Mesodermal cell (in vitro differentiated cells): Measurements from ENCODE around the gene FOXN4.

Experiments used
- H3K27ac ChIP-seq: 2 replicates; pipeline ENCODE4 v1.7.0; 2013; ENCODE audit warnings: mild to moderate bottlenecking, low read depth, low read length, moderate library complexity; ENCODE audit not compliant: severe bottlenecking
- H3K36me3 ChIP-seq: 2 replicates; pipeline ENCODE4 v1.7.1; 2013; ENCODE audit warnings: mild to moderate bottlenecking, low read length, moderate library complexity; ENCODE audit not compliant: control insufficient read depth, insufficient read depth
- H3K4me1 ChIP-seq: one replicate; pipeline ENCODE4 v1.7.1; 2013; ENCODE audit warnings: mild to moderate bottlenecking, low read length; ENCODE audit not compliant: insufficient read depth, control insufficient read depth, poor library complexity, severe bottlenecking
- H3K4me3 ChIP-seq: 2 replicates; pipeline ENCODE4 v1.7.0; 2013; ENCODE audit warnings: low read length, control low read depth, mild to moderate bottlenecking; ENCODE audit not compliant: insufficient read depth, poor library complexity, severe bottlenecking; ENCODE audit errors: extremely low read depth
- H3K9me3 ChIP-seq: 2 replicates; pipeline ENCODE4 v1.7.1; 2013; ENCODE audit warnings: mild to moderate bottlenecking, low read length, moderate library complexity; ENCODE audit not compliant: control insufficient read depth
- WGBS, 2 experiments: methylation state at CpG; one replicate each; pipeline ENCODE4 v1.1.5; 2013; ENCODE audit warnings: missing lambda C conversion rate in 2 of 2; ENCODE audit not compliant: insufficient coverage in 2 of 2; 5-methylcytosine and 5-hydroxymethylcytosine counted together

The FOXN4 gene

GRCh38 chr12:109269428-109269827 is 39.7 kb downstream of the FOXN4 start:
- Histone ChIP-seq H3K4me3 (no peak overlapping the region), H3K27ac (no peak overlapping the region), H3K9me3 (no peaks in the 10 kb centered on the region), H3K36me3 (no peaks in the 10 kb centered on the region), H3K4me1 (no peaks in the 10 kb centered on the region)
- 92 to 100% methylated on average over 1 to 3 of the region's 3 CpGs for WGBS, 2 experiments

DNA sequence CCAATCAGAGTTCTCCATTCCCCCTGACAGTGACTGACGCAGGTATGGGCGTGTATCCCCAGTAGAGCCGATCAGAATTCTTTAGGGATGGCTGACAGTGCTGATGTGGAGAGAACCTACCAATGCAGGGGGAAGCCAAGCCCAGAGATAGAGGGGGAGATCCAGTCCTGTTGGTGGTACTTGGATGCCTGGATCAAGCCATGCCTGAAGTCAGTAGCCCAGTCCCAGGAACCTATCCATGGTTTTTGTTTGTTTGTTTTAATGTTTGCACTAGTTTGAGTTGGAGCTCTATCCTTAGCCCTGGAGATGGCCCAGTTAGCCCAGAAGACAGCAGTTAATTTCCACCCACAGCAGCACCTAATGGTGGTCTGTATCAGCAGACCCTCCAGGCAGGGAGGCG is 40.2 kb downstream of the FOXN4 start:
- 85 to 91% methylated on average over 4 of the region's 4 CpGs for WGBS, 2 experiments
- H3K4me3 ChIP-seq: no peak overlapping the region
- no peaks in the 10 kb centered on the region for H3K9me3 ChIP-seq
- no peak overlapping the region for H3K27ac ChIP-seq
- no peaks in the 10 kb centered on the region for H3K4me1 ChIP-seq
- no peaks in the 10 kb centered on the region for H3K36me3 ChIP-seq

GRCh38 chr12:109267361-109267760 is 41.7 kb downstream of the FOXN4 start:
- H3K36me3 ChIP-seq: no peaks in the 10 kb centered on the region
- WGBS, 2 experiments: 85 to 90% methylated on average over 10 to 12 of the region's 14 CpGs
- H3K27ac ChIP-seq: no peak overlapping the region
- H3K4me1 ChIP-seq: no peaks in the 10 kb centered on the region
- H3K9me3 ChIP-seq: no peaks in the 10 kb centered on the region
- no peak overlapping the region for H3K4me3 ChIP-seq

GRCh38 chr12:109266106-109266879 is 42.8 kb downstream of the FOXN4 start:
- no peak overlapping the region for H3K27ac ChIP-seq
- no peaks in the 10 kb centered on the region for H3K4me1 ChIP-seq
- H3K36me3 ChIP-seq: no peaks in the 10 kb centered on the region
- WGBS, 2 experiments: 82 to 86% methylated on average over 11 to 13 of the region's 16 CpGs
- no peaks in the 10 kb centered on the region for H3K9me3 ChIP-seq
- H3K4me3 ChIP-seq: no peak overlapping the region

DNA sequence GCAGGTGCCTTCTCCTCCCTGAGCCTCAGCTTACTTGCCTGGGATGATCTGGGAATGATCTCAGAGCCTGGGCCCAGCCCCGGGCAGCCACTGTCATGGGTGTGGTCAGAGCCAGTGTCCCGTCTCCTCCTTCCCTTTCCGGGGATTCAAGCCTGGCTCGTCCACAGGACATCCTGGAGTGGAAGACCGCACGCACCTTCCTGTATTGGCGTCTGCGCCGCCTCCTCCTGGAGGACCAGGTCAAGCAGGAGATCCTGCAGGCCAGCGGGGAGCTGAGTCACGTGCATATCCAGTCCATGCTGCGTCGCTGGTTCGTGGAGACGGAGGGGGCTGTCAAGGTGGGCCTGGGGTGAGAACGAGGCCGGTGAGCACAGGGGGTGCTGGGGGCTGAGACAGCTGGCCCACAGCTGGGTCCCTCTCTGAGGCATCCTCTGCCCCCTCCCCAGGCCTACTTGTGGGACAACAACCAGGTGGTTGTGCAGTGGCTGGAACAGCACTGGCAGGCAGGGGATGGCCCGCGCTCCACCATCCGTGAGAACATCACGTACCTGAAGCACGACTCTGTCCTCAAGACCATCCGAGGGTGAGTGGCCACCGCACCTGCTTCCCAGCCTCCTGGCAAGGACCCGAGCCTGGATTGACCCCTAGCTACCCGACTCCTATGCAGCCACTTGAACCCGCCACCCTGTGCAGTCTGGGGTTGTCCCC is 44.0 kb downstream of the FOXN4 start:
- WGBS, 2 experiments: 92 to 94% methylated on average over 23 to 27 of the region's 27 CpGs
- Histone ChIP-seq H3K9me3 (no peaks in the 10 kb centered on the region), H3K27ac (no peak overlapping the region), H3K36me3 (no peaks in the 10 kb centered on the region), H3K4me1 (no peaks in the 10 kb centered on the region), H3K4me3 (no peak overlapping the region)

DNA sequence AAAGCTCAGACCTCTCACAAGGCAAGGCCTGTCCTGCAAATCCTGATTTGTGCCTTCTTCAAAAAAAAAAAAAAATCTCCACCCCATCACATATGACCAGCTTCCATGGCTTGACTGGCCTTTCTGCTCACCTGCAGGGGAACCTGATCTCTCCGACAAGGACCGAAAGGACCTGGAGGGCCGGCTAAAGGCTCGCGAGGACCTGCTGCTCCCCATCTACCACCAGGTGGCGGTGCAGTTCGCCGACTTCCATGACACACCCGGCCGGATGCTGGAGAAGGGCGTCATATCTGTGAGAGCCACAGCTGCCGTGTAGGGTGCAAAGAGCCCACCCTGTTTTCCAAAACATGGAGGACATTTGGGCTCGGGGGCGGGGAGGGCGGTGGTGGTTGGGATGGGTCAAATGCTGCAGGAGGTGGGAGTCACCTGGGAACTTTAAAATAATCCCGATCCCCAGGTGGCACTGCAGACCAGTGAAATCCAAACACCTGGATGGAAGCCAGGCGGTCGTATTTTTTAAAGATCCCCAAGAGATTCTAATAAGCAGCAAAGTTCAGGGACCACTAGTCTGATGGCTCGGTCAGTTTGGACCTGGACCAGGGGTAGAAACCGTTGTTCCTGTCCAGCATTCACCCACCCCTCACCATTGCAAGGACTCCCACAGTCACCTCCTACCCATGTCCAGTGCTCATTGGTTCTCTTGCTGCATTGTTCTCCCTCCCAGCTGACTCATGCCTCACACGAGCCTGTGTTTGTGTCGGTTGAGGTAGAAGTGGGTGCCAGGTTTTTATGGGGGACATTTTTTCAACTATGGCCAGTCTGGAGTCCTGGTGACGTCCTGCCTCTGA is 44.8 kb downstream of the FOXN4 start:
- WGBS, 2 experiments: 51 to 54% methylated on average over 8 to 11 of the region's 23 CpGs
- H3K4me3 ChIP-seq: no peak overlapping the region
- H3K36me3 ChIP-seq: no peaks in the 10 kb centered on the region
- H3K27ac ChIP-seq: no peak overlapping the region
- no peaks in the 10 kb centered on the region for H3K4me1 ChIP-seq
- no peaks in the 10 kb centered on the region for H3K9me3 ChIP-seq

- no peaks in the 10 kb centered on the region for H3K9me3 ChIP-seq
- no peaks in the 10 kb centered on the region for H3K36me3 ChIP-seq
- WGBS, 2 experiments: 80 to 90% methylated on average over 1 to 2 of the region's 3 CpGs
- H3K27ac ChIP-seq: no peak overlapping the region
- no peaks in the 10 kb centered on the region for H3K4me1 ChIP-seq
- no peak overlapping the region for H3K4me3 ChIP-seq
Observed at GRCh38 chr12:109263439-109263838, 45.6 kb downstream of the FOXN4 start.

- H3K36me3 ChIP-seq: no peaks in the 10 kb centered on the region
- no peak overlapping the region for H3K4me3 ChIP-seq
- H3K27ac ChIP-seq: no peak overlapping the region
- WGBS, 2 experiments: 75 to 81% methylated on average over 2 of the region's 2 CpGs
- no peaks in the 10 kb centered on the region for H3K9me3 ChIP-seq
- no peaks in the 10 kb centered on the region for H3K4me1 ChIP-seq
Observed at GRCh38 chr12:109261939-109262338, 47.1 kb downstream of the FOXN4 start.

DNA sequence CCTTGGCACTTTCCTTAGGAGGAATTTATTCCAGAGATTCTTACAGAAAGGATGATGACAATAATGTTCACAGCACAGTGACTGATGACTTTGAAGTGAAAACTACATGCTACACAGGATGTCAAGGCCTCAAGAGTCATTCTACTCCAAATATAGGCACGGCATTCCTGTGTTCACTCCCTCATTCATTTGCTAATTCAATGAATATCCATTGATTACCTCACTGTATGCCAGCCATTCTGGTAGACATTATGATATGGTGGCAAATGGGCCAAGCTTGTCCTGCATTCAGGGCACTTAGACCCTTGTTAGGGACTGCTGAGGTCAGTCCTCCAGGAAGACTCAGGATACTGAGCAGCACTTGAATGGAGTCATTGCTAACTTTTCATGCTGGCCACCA is 48.0 kb downstream of the FOXN4 start:
- H3K27ac ChIP-seq: no peak overlapping the region
- no peak overlapping the region for H3K4me3 ChIP-seq
- H3K36me3 ChIP-seq: no peaks in the 10 kb centered on the region
- no peaks in the 10 kb centered on the region for H3K9me3 ChIP-seq
- no peaks in the 10 kb centered on the region for H3K4me1 ChIP-seq
- WGBS, 2 experiments: 60 to 100% methylated on average over 1 of the region's 1 CpG

GRCh38 chr12:109259545-109259895 is 49.6 kb downstream of the FOXN4 start:
- 80 to 100% methylated on average over 1 of the region's 1 CpG for WGBS, 2 experiments
- no peaks in the 10 kb centered on the region for H3K4me1 ChIP-seq
- H3K4me3 ChIP-seq: no peak overlapping the region
- H3K9me3 ChIP-seq: peaks cover under 1% of the 10 kb centered on the region
- no peak overlapping the region for H3K27ac ChIP-seq
- no peaks in the 10 kb centered on the region for H3K36me3 ChIP-seq
